ENCODE measurements around the gene TENT4B. TPM values are rescaled to one million over a fixed set of nuclear protein-coding genes. Genes with fewer than 3 reads are reported as not detected.

Gene TENT4B
- total RNA-seq, 1 experiment from 2014 or later, result 16.9 TPM

DNA sequence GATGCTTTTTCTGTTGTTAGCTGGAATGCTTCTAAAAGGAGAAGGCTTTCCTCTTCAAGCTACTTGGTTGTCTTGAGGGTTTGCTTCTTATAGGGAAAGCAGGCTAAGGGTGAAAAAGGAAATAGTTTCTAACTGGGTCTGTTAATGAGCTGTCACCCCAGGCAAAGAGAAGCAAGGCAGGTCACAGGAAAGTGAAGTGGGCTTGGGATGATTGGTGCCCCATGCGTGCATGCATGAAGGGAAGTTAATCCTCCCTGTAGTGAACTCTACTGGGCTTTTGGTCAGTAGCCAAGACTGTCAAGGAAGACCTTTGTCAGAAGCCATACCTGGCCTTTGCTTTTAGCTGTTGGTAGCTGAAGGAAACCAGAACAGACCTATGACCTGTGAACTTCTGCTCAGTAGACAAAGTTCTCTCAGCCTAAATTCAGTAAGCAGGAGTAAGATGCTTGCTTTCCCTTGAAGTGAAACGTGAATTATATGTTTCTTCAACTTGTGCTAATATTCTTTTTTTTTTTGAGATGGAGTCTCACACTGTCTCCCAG is 16.5 kb downstream of the TENT4B start:
- ChIA-PET CTCF (no interaction called here), RAD21 (ENCODE audit: low non-redundant PET in 1 of 2, low total read pairs in 2 of 2, uncharacterized antibody in 2 of 2, unreplicated experiment in 2 of 2) (no interaction called here), POLR2A (no interaction called here)
- TF ChIP-seq, protein P1, sequence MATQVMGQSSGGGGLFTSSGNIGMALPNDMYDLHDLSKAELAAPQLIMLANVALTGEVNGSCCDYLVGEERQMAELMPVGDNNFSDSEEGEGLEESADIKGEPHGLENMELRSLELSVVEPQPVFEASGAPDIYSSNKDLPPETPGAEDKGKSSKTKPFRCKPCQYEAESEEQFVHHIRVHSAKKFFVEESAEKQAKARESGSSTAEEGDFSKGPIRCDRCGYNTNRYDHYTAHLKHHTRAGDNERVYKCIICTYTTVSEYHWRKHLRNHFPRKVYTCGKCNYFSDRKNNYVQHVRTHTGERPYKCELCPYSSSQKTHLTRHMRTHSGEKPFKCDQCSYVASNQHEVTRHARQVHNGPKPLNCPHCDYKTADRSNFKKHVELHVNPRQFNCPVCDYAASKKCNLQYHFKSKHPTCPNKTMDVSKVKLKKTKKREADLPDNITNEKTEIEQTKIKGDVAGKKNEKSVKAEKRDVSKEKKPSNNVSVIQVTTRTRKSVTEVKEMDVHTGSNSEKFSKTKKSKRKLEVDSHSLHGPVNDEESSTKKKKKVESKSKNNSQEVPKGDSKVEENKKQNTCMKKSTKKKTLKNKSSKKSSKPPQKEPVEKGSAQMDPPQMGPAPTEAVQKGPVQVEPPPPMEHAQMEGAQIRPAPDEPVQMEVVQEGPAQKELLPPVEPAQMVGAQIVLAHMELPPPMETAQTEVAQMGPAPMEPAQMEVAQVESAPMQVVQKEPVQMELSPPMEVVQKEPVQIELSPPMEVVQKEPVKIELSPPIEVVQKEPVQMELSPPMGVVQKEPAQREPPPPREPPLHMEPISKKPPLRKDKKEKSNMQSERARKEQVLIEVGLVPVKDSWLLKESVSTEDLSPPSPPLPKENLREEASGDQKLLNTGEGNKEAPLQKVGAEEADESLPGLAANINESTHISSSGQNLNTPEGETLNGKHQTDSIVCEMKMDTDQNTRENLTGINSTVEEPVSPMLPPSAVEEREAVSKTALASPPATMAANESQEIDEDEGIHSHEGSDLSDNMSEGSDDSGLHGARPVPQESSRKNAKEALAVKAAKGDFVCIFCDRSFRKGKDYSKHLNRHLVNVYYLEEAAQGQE (IDR thresholded peaks at IDR 0.05; ENCODE audit: low read depth), result no peak
- TF ChIP-seq FOSL1 (IDR thresholded peaks at IDR 0.05; ENCODE audit: low read depth), result no peak
- no peak for TF ChIP-seq CBX3 (IDR thresholded peaks at IDR 0.05; ENCODE audit: low read depth)
- no peak for TF ChIP-seq EGR1 (IDR thresholded peaks at IDR 0.05; ENCODE audit: low read depth)
- no peak for TF ChIP-seq EZH2 (IDR thresholded peaks at IDR 0.05)
- TF ChIP-seq CEBPB (IDR thresholded peaks at IDR 0.05; ENCODE audit: low read depth), result no peak
- TF ChIP-seq ZNF274 (IDR thresholded peaks at IDR 0.05; ENCODE audit: low read depth, low read length), result no peak
- TF ChIP-seq, protein P2, sequence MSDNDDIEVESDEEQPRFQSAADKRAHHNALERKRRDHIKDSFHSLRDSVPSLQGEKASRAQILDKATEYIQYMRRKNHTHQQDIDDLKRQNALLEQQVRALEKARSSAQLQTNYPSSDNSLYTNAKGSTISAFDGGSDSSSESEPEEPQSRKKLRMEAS (IDR thresholded peaks at IDR 0.05), result no peak
- no peak for TF ChIP-seq POLR2AphosphoS5 (IDR thresholded peaks at IDR 0.05; ENCODE audit: low read depth, low read length)
- TF ChIP-seq TCF7L2 (IDR thresholded peaks at IDR 0.05; ENCODE audit: borderline replicate concordance, extremely low read depth, insufficient read depth, insufficient read length), result no peak
- TF ChIP-seq RAD21 (IDR thresholded peaks at IDR 0.05; ENCODE audit: low read depth), result no peak
- TF ChIP-seq YY1 (IDR thresholded peaks at IDR 0.05; ENCODE audit: extremely low read depth, insufficient replicate concordance, low read depth, low read length), result no peak
- TF ChIP-seq JUND (IDR thresholded peaks at IDR 0.05), result no peak
- TF ChIP-seq ELF1 (IDR thresholded peaks at IDR 0.05; ENCODE audit: borderline replicate concordance, low read depth), result no peak
- no peak for TF ChIP-seq SIN3A (IDR thresholded peaks at IDR 0.05; ENCODE audit: low read depth)
- TF ChIP-seq ZFX (IDR thresholded peaks at IDR 0.05), result no peak
- no peak for TF ChIP-seq EZH2phosphoT487 (IDR thresholded peaks at IDR 0.05; ENCODE audit: borderline replicate concordance)
- TF ChIP-seq, protein P3, sequence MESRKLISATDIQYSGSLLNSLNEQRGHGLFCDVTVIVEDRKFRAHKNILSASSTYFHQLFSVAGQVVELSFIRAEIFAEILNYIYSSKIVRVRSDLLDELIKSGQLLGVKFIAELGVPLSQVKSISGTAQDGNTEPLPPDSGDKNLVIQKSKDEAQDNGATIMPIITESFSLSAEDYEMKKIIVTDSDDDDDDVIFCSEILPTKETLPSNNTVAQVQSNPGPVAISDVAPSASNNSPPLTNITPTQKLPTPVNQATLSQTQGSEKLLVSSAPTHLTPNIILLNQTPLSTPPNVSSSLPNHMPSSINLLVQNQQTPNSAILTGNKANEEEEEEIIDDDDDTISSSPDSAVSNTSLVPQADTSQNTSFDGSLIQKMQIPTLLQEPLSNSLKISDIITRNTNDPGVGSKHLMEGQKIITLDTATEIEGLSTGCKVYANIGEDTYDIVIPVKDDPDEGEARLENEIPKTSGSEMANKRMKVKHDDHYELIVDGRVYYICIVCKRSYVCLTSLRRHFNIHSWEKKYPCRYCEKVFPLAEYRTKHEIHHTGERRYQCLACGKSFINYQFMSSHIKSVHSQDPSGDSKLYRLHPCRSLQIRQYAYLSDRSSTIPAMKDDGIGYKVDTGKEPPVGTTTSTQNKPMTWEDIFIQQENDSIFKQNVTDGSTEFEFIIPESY (IDR thresholded peaks at IDR 0.05; ENCODE audit: extremely low read depth, insufficient replicate concordance, low read length), result no peak
- no peak for TF ChIP-seq POLR2A (IDR thresholded peaks at IDR 0.05; ENCODE audit: borderline replicate concordance, extremely low read depth, insufficient read depth, insufficient read length)
- intact Hi-C loops (cut with micrococcal nuclease), result no loop called here
- H4K20me1 ChIP-seq (ENCODE audit: insufficient read depth), result no peaks in the 10 kb centered on the region
- no peak for DNase-seq (ENCODE audit: low read depth, low spot score)
- H3K36me3 ChIP-seq (ENCODE audit: control insufficient read depth in 1 of 2, insufficient read depth in 2 of 2, low read length in 2 of 2), result no peaks in the 10 kb centered on the region
- no peak overlapping the region for H3K4me3 ChIP-seq (replicated peaks in 1 of 2; ENCODE audit: low read depth in 1 of 2, low read length in 2 of 2)
- no peaks in the 10 kb centered on the region for H3K9me3 ChIP-seq (ENCODE audit: control insufficient read depth in 1 of 2, insufficient read depth in 1 of 2, low read depth in 1 of 2, low read length in 2 of 2)
- H3K79me2 ChIP-seq (ENCODE audit: insufficient read depth, low read length), result peaks cover 95% of the 10 kb centered on the region
- H3K27me3 ChIP-seq (ENCODE audit: insufficient read depth, low read length), result no peaks in the 10 kb centered on the region
- H2AFZ ChIP-seq (ENCODE audit: low read depth, low read length, poor library complexity, severe bottlenecking), result no peak overlapping the region
- no peak overlapping the region for H3K27ac ChIP-seq (ENCODE audit: low read depth, low read length)
- BruUV-seq (replicated peaks), result no TSS peak
- no peak overlapping the region for H3K4me2 ChIP-seq (ENCODE audit: low read length)
- no peaks in the 10 kb centered on the region for H3K9me2 ChIP-seq (ENCODE audit: insufficient read depth)
- peaks cover 15 to 26% of the 10 kb centered on the region in 2 experiments for H3K4me1 ChIP-seq (ENCODE audit: control insufficient read depth in 1 of 2, insufficient read depth in 2 of 2, low read length in 2 of 2)
- no peak for ATAC-seq
- no peak overlapping the region for H3K9ac ChIP-seq (ENCODE audit: low read length)

Measured in HCT116 (cell line).